ENCODE measurements around the gene OSBPL8. TPM values are rescaled to one million over a fixed set of nuclear protein-coding genes. Genes with fewer than 3 reads are reported as not detected.
A peak's percentile ranks its signal among the peaks of the same experiment; 100 is the strongest.

The OSBPL8 gene
- total and polyA plus RNA-seq, 9 of the 15 experiments (the other 6 are each of a cell fraction or from before 2014, with no cell fraction given), result 17.4 to 82.7 (median 42.8) TPM

DNA sequence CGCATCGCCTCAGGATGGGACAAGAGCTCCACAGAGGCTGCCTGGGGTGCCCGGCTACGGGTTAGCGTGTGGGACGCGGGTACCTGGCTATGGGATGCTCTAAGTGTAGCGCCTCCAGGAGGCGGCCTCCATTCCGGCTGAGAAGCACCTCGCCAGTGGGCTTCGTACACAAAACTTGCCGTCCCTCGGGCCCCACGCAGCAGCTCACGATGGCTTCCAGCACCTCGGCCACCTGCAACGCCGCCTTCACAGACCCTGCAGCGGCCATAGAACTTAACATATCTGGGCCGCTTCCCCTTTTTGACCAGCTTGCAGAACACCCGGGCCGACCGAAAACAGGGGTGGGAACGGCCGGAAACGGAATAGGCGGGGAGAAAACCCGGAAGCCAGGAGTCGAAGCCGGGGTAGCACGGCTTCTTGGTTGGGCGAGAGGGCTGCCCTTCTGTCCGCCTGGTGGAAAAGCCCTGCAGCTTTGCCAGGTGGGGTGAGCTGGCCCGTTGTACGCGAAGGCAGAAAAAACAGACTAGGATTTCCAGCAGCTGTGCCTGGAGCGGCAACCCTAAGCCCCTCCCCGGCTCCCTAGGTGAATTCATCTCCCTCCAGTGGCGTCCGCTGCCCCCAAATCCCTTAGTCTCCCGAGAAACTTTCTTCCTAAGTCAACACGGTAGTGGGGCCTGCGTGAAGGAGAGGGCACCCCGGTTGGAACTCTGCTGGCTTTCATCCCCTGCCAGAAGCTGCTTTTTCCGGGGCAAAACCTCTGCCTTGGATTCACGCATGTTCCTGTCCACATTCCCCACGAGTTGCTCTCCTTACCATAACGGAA lies 211.3 kb downstream of the OSBPL8 start, which contains the start of gene BBS10 (continued):
- TF ChIP-seq, protein P1, sequence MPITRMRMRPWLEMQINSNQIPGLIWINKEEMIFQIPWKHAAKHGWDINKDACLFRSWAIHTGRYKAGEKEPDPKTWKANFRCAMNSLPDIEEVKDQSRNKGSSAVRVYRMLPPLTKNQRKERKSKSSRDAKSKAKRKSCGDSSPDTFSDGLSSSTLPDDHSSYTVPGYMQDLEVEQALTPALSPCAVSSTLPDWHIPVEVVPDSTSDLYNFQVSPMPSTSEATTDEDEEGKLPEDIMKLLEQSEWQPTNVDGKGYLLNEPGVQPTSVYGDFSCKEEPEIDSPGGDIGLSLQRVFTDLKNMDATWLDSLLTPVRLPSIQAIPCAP (CRISPR knock-in tag; IDR thresholded peaks at IDR 0.05; ENCODE audit: borderline replicate concordance), result no peak; the same call in 1 of the 2 replicates
- TF ChIP-seq, protein P2, sequence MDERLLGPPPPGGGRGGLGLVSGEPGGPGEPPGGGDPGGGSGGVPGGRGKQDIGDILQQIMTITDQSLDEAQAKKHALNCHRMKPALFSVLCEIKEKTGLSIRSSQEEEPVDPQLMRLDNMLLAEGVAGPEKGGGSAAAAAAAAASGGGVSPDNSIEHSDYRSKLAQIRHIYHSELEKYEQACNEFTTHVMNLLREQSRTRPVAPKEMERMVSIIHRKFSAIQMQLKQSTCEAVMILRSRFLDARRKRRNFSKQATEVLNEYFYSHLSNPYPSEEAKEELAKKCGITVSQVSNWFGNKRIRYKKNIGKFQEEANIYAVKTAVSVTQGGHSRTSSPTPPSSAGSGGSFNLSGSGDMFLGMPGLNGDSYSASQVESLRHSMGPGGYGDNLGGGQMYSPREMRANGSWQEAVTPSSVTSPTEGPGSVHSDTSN (CRISPR knock-in tag; IDR thresholded peaks at IDR 0.05; ENCODE audit: low read depth), result peak; percentile 61
- TF ChIP-seq, protein P2 (tag; conservative IDR thresholded peaks at IDR 0.05; ENCODE audit: low read depth), result peak; percentile 96
- TF ChIP-seq BRD9 (IDR thresholded peaks at IDR 0.05; ENCODE audit: low read depth, partially characterized antibody), result no peak
- no peak for TF ChIP-seq NELFE (IDR thresholded peaks at IDR 0.05; ENCODE audit: insufficient read depth, insufficient read length)
- TF ChIP-seq, protein P3, sequence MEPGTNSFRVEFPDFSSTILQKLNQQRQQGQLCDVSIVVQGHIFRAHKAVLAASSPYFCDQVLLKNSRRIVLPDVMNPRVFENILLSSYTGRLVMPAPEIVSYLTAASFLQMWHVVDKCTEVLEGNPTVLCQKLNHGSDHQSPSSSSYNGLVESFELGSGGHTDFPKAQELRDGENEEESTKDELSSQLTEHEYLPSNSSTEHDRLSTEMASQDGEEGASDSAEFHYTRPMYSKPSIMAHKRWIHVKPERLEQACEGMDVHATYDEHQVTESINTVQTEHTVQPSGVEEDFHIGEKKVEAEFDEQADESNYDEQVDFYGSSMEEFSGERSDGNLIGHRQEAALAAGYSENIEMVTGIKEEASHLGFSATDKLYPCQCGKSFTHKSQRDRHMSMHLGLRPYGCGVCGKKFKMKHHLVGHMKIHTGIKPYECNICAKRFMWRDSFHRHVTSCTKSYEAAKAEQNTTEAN (CRISPR knock-in tag; IDR thresholded peaks at IDR 0.05), result no peak
- no peak for TF ChIP-seq SOX6 (IDR thresholded peaks at IDR 0.05)
- TF ChIP-seq, protein P4, sequence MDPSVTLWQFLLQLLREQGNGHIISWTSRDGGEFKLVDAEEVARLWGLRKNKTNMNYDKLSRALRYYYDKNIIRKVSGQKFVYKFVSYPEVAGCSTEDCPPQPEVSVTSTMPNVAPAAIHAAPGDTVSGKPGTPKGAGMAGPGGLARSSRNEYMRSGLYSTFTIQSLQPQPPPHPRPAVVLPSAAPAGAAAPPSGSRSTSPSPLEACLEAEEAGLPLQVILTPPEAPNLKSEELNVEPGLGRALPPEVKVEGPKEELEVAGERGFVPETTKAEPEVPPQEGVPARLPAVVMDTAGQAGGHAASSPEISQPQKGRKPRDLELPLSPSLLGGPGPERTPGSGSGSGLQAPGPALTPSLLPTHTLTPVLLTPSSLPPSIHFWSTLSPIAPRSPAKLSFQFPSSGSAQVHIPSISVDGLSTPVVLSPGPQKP (CRISPR knock-in tag; IDR thresholded peaks at IDR 0.05), result no peak
- TF ChIP-seq CTBP1 (IDR thresholded peaks at IDR 0.05; ENCODE audit: borderline replicate concordance), result peak; percentile 94
- peak; percentile 72 to 86; a peak in 3 of 4 replicates for TF ChIP-seq FOXK2 (conservative IDR thresholded peaks at IDR 0.05 in 1 of 2, IDR thresholded peaks at IDR 0.05 in 1 of 2; ENCODE audit: low read depth in 2 of 2)
- TF ChIP-seq ZKSCAN8 (CRISPR knock-in tag; IDR thresholded peaks at IDR 0.05), result no peak
- TF ChIP-seq, protein P5, sequence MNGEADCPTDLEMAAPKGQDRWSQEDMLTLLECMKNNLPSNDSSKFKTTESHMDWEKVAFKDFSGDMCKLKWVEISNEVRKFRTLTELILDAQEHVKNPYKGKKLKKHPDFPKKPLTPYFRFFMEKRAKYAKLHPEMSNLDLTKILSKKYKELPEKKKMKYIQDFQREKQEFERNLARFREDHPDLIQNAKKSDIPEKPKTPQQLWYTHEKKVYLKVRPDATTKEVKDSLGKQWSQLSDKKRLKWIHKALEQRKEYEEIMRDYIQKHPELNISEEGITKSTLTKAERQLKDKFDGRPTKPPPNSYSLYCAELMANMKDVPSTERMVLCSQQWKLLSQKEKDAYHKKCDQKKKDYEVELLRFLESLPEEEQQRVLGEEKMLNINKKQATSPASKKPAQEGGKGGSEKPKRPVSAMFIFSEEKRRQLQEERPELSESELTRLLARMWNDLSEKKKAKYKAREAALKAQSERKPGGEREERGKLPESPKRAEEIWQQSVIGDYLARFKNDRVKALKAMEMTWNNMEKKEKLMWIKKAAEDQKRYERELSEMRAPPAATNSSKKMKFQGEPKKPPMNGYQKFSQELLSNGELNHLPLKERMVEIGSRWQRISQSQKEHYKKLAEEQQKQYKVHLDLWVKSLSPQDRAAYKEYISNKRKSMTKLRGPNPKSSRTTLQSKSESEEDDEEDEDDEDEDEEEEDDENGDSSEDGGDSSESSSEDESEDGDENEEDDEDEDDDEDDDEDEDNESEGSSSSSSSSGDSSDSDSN (IDR thresholded peaks at IDR 0.05; ENCODE audit: borderline replicate concordance in 1 of 2, low read depth in 2 of 2, low read length in 2 of 2), result peak; percentile 62 to 68; a peak in 2 of 4 replicates
- TF ChIP-seq SMARCA4 (IDR thresholded peaks at IDR 0.05), result no peak
- TF ChIP-seq, protein P6, sequence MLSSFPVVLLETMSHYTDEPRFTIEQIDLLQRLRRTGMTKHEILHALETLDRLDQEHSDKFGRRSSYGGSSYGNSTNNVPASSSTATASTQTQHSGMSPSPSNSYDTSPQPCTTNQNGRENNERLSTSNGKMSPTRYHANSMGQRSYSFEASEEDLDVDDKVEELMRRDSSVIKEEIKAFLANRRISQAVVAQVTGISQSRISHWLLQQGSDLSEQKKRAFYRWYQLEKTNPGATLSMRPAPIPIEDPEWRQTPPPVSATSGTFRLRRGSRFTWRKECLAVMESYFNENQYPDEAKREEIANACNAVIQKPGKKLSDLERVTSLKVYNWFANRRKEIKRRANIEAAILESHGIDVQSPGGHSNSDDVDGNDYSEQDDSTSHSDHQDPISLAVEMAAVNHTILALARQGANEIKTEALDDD (IDR thresholded peaks at IDR 0.05), result no peak
- no peak for TF ChIP-seq CREBBP (IDR thresholded peaks at IDR 0.05; ENCODE audit: low read depth, low read length)
- TF ChIP-seq, protein P7, sequence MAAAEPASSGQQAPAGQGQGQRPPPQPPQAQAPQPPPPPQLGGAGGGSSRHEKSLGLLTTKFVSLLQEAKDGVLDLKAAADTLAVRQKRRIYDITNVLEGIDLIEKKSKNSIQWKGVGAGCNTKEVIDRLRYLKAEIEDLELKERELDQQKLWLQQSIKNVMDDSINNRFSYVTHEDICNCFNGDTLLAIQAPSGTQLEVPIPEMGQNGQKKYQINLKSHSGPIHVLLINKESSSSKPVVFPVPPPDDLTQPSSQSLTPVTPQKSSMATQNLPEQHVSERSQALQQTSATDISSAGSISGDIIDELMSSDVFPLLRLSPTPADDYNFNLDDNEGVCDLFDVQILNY (CRISPR knock-in tag; IDR thresholded peaks at IDR 0.05), result no peak
